GM12878 (cell line): ENCODE data around the gene CD244. TPM values are rescaled to one million over a fixed set of nuclear protein-coding genes. Genes with fewer than 3 reads are reported as not detected.

Experiments used
- ATAC-seq: fragments of 200-7000 bp; cut with Tn5 transposase; 3 replicates; pipeline ENCODE4 v1.9.1; 2020; ENCODE audit warnings: mild to moderate bottlenecking, moderate library complexity
- BruUV-seq: library from RNA; stranded (reverse); fragments of 400-500 nt; replicated peaks from 2 replicates; lab custom pipeline; 2021; lab: Mats Ljungman, UMichigan
- CTCF ChIA-PET: fragments of 300-600 bp; sonication (Branson Sonifier 250); formaldehyde crosslinking; extraction: SDS; loops from one replicate; lab custom pipeline; 2021; ENCODE audit warnings: inconsistent platforms; lab: Yijun Ruan, JAX
- POLR2A ChIA-PET: fragments of 350-600 bp; formaldehyde crosslinking; extraction: SDS; loops from one replicate; lab custom pipeline; 2021; ENCODE audit warnings: inconsistent platforms; lab: Charles Lee
- RAD21 ChIA-PET: fragments of 300-600 bp; sonication (Branson Sonifier 250); formaldehyde crosslinking; loops from one replicate; lab custom pipeline; 2023; ENCODE audit warnings: antibody characterized with exemption; ENCODE audit not compliant: unreplicated experiment; lab: Charles Lee
- SMC1A ChIA-PET: fragments of 300-600 bp; sonication (Branson Sonifier 250); formaldehyde crosslinking; loops from one replicate; lab custom pipeline; 2023; ENCODE audit not compliant: unreplicated experiment, uncharacterized antibody; lab: Charles Lee
- DNase-seq: peaks from one replicate; pipeline ENCODE4 v3.0.0-alpha.2; 2011; ENCODE audit warnings: low read depth, low spot score
- FAIRE-seq: peaks from 3 replicates; lab custom pipeline; 2011; peaks lifted over from hg19 to GRCh38; lab: Jason Lieb, UNC
- H2AFZ ChIP-seq: 2 replicates; pipeline ENCODE4 v1.6.0; 2011; ENCODE audit warnings: low read depth, low read length, control low read depth; ENCODE audit not compliant: control insufficient read depth
- H3K27ac ChIP-seq: 2 replicates; pipeline ENCODE4 v1.5.1; 2011; ENCODE audit warnings: control low read depth; ENCODE audit not compliant: control insufficient read depth, insufficient read depth
- H3K27me3 ChIP-seq, 2 experiments: replicated peaks in 1 of 2; 2 replicates each; pipeline versions ENCODE4 v1.6.0 to v1.6.1; 2011; ENCODE audit warnings: low read length in 1 of 2; ENCODE audit not compliant: control insufficient read depth in 2 of 2, insufficient read depth in 2 of 2
- H3K36me3 ChIP-seq, 2 experiments: 2 replicates each; pipeline ENCODE4 v1.5.1; 2011; ENCODE audit warnings: low read length in 1 of 2; ENCODE audit not compliant: control insufficient read depth in 2 of 2, insufficient read depth in 2 of 2
- H3K4me1 ChIP-seq: 2 replicates; pipeline ENCODE4 v1.6.1; 2011; ENCODE audit warnings: mild to moderate bottlenecking, low read length, moderate library complexity, mixed read lengths; ENCODE audit not compliant: control insufficient read depth, insufficient read depth
- H3K4me2 ChIP-seq: 2 replicates; pipeline ENCODE4 v1.6.0; 2011; ENCODE audit warnings: control low read depth; ENCODE audit not compliant: control insufficient read depth, insufficient read depth
- H3K4me3 ChIP-seq: fragments of 200-600 bp; sonication (generic); 2 replicates; pipeline ENCODE4 v1.5.1; 2016
- H3K79me2 ChIP-seq: 2 replicates; pipeline ENCODE4 v1.6.0; 2011; ENCODE audit warnings: low read length; ENCODE audit not compliant: control insufficient read depth, insufficient read depth
- H3K9ac ChIP-seq: 2 replicates; pipeline ENCODE4 v1.8.0; 2011; ENCODE audit warnings: low read length, control low read depth, mixed read lengths; ENCODE audit not compliant: control insufficient read depth, insufficient read depth
- H3K9me3 ChIP-seq: replicated peaks from 3 replicates; pipeline ENCODE4 v1.5.1; 2011; ENCODE audit warnings: mild to moderate bottlenecking, low read length; ENCODE audit not compliant: control insufficient read depth, insufficient read depth
- H4K20me1 ChIP-seq: 2 replicates; pipeline ENCODE4 v1.6.0; 2011; ENCODE audit not compliant: control insufficient read depth, insufficient read depth
- CHD2 ChIP-seq: IDR thresholded peaks from 2 replicates; pipeline ENCODE4 v1.6.1; 2011; ENCODE audit warnings: low read depth, low read length, improper control_type of control experiment, borderline replicate concordance
- ELK1 ChIP-seq: IDR thresholded peaks from 2 replicates; pipeline ENCODE4 v1.6.1; 2012; ENCODE audit warnings: low read depth, low read length, improper control_type of control experiment
- FOS ChIP-seq: IDR thresholded peaks from 3 replicates; pipeline ENCODE4 v1.6.1; 2011; ENCODE audit warnings: borderline replicate concordance; ENCODE audit not compliant: insufficient read length; ENCODE audit errors: extremely low read depth
- IKZF2 ChIP-seq, 2 experiments: fragments of 450-650 bp; IDR thresholded peaks; 2 replicates each; pipeline ENCODE4 v1.6.1; 2017; ENCODE audit warnings: mild to moderate bottlenecking in 2 of 2, moderate library complexity in 2 of 2
- NR2C1 ChIP-seq: fragments of 450-650 bp; IDR thresholded peaks from 2 replicates; pipeline ENCODE4 v1.6.1; 2017; ENCODE audit warnings: antibody characterized with exemption, mild to moderate bottlenecking, moderate library complexity
- SMC3 ChIP-seq: IDR thresholded peaks from 2 replicates; pipeline ENCODE4 v1.6.1; 2011; ENCODE audit warnings: low read length, improper control_type of control experiment, borderline replicate concordance
- ZBED1 ChIP-seq: IDR thresholded peaks from 2 replicates; pipeline ENCODE4 v1.6.1; 2016; ENCODE audit warnings: borderline replicate concordance
- ZNF622 ChIP-seq: fragments of 450-650 bp; IDR thresholded peaks from 2 replicates; pipeline ENCODE4 v1.6.1; 2017; ENCODE audit warnings: mild to moderate bottlenecking, inconsistent platforms
- WGBS: methylation state at CpG from one replicate; pipeline ENCODE4 v1.1.6; 2016; ENCODE audit warnings: low lambda C conversion rate; ENCODE audit not compliant: insufficient replicate concordance, insufficient coverage; ENCODE audit errors: missing lambda C conversion rate; 5-methylcytosine and 5-hydroxymethylcytosine counted together
- in situ Hi-C: fragments of 300-500 bp; cut with MboI; formaldehyde crosslinking; loops from 9 replicates; pipeline ENCODE4 v1.14.3; 2018; ENCODE audit warnings: mixed read lengths
- intact Hi-C: fragments of 100-400 bp; cut with micrococcal nuclease; formaldehyde crosslinking; loops from one replicate; pipeline ENCODE4 v1.14.2; 2022; ENCODE audit not compliant: unreplicated experiment
- polyA plus RNA-seq, 11 experiments: library from polyadenylated mRNA; depleted of rRNA in 4 of 11; unstranded in 6 of 11; stranded (reverse) in 5 of 11; fragments of >200 nt; fragmentation: Nextera tagmentation in 4 of 11; fragmentation: Illumina TruSeq in 1 of 11; extraction: Ambion mirVana in 4 of 11; extraction: Trizol in 1 of 11; gene quantifications; 1 replicate in 1 of 11; 2 replicates in 10 of 11; pipeline versions ENCODE4 v1.2.1 to v1.2.3, GENCODE V29; 2011 to 2016; ENCODE audit warnings: inconsistent platforms in 2 of 11, missing spikeins in 2 of 11, low read depth in 1 of 11
- total RNA-seq, 4 experiments: library from RNA; depleted of rRNA in 3 of 4; stranded (reverse); fragments of >200 nt in 3 of 4; fragmentation: Illumina TruSeq in 1 of 4; extraction: Trizol in 1 of 4; gene quantifications; 2 replicates each; pipeline versions ENCODE4 v1.2.1 to v1.2.3, GENCODE V29; 2013 to 2021
- TF ChIP-seq, protein P1 (sequence below): fragments of 450-650 bp; IDR thresholded peaks from 2 replicates; pipeline ENCODE4 v1.6.1; 2016; ENCODE audit warnings: mild to moderate bottlenecking, moderate library complexity, borderline replicate concordance
- TF ChIP-seq, protein P2 (sequence below): fragments of 450-650 bp; IDR thresholded peaks from 2 replicates; pipeline ENCODE4 v1.6.1; 2018; ENCODE audit warnings: borderline replicate concordance, mild to moderate bottlenecking; ENCODE audit not compliant: partially characterized antibody

CD244 gene
- total and polyA plus RNA-seq, 10 of the 15 experiments (the other 5 are each of a cell fraction or from before 2014, with no cell fraction given) = 0.24 to 13.6 (median 0.73) TPM

DNA sequence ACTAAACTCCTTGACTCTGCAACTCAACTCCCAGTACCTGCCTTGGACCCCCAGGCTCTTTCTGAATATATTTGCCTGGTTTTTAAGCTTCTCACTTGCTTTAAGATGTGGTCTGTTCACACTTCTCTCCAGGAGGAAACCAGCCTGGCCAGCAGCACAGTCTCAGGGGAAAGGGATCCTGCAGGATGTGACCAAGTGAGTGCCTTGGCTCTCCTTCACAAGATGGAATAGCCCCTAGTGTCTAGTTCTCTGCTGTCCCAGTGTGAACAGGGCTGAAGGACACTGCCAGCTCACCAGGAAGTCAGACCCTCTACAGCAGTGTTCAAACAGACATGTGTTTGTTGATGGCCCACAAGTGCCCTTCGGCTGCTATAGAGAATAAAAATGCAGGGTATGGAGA is 32.9 kb downstream of the CD244 start:
- Histone ChIP-seq H4K20me1 (no peaks in the 10 kb centered on the region), H2AFZ (no peak overlapping the region), H3K27ac (no peak overlapping the region), H3K4me3 (no peak overlapping the region), H3K27me3 (no peaks in the 10 kb centered on the region), H3K9me3 (no peaks in the 10 kb centered on the region), H3K4me2 (no peak overlapping the region), H3K9ac (no peak overlapping the region), H3K4me1 (no peaks in the 10 kb centered on the region), H3K79me2 (no peaks in the 10 kb centered on the region), H3K36me3 (no peaks in the 10 kb centered on the region)
- ChIA-PET POLR2A (interaction anchor here (0.5 to 1.4 kb wide), 2 partner anchors 53 to 106 kb away, joined by 4 to 5 read pairs; no protein-coding TSS in a partner anchor), SMC1A (interaction anchor here (1.4 to 7.5 kb wide), 13 partner anchors 11 to 158 kb away, joined by 4 to 143 read pairs (median 8); partner anchors contain the start of gene ITLN2), CTCF (interaction anchor here (0.6 to 4.3 kb wide), 27 partner anchors 11 to 161 kb away, joined by 3 to 188 read pairs (median 4); partner anchors contain the start of genes CD244, ITLN2, LY9 and SLAMF7), RAD21 (interaction anchor here (0.6 to 10.9 kb wide), 10 partner anchors 24 to 147 kb away, joined by 3 to 193 read pairs (median 7); no protein-coding TSS in a partner anchor)
- no peak for FAIRE-seq
- in situ Hi-C loops = loop anchor here (5.0 kb wide), 2 partner anchors 52 to 102 kb away; no protein-coding TSS in a partner anchor
- TF ChIP-seq FOS = no peak
- TF ChIP-seq ZNF622 = no peak
- TF ChIP-seq CHD2 = no peak
- TF ChIP-seq, protein P1, sequence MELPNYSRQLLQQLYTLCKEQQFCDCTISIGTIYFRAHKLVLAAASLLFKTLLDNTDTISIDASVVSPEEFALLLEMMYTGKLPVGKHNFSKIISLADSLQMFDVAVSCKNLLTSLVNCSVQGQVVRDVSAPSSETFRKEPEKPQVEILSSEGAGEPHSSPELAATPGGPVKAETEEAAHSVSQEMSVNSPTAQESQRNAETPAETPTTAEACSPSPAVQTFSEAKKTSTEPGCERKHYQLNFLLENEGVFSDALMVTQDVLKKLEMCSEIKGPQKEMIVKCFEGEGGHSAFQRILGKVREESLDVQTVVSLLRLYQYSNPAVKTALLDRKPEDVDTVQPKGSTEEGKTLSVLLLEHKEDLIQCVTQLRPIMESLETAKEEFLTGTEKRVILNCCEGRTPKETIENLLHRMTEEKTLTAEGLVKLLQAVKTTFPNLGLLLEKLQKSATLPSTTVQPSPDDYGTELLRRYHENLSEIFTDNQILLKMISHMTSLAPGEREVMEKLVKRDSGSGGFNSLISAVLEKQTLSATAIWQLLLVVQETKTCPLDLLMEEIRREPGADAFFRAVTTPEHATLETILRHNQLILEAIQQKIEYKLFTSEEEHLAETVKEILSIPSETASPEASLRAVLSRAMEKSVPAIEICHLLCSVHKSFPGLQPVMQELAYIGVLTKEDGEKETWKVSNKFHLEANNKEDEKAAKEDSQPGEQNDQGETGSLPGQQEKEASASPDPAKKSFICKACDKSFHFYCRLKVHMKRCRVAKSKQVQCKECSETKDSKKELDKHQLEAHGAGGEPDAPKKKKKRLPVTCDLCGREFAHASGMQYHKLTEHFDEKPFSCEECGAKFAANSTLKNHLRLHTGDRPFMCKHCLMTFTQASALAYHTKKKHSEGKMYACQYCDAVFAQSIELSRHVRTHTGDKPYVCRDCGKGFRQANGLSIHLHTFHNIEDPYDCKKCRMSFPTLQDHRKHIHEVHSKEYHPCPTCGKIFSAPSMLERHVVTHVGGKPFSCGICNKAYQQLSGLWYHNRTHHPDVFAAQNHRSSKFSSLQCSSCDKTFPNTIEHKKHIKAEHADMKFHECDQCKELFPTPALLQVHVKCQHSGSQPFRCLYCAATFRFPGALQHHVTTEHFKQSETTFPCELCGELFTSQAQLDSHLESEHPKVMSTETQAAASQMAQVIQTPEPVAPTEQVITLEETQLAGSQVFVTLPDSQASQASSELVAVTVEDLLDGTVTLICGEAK = no peak
- no peak for TF ChIP-seq ELK1
- no peak for TF ChIP-seq IKZF2 (IDR thresholded peaks at IDR 0.05)
- TF ChIP-seq, protein P2, sequence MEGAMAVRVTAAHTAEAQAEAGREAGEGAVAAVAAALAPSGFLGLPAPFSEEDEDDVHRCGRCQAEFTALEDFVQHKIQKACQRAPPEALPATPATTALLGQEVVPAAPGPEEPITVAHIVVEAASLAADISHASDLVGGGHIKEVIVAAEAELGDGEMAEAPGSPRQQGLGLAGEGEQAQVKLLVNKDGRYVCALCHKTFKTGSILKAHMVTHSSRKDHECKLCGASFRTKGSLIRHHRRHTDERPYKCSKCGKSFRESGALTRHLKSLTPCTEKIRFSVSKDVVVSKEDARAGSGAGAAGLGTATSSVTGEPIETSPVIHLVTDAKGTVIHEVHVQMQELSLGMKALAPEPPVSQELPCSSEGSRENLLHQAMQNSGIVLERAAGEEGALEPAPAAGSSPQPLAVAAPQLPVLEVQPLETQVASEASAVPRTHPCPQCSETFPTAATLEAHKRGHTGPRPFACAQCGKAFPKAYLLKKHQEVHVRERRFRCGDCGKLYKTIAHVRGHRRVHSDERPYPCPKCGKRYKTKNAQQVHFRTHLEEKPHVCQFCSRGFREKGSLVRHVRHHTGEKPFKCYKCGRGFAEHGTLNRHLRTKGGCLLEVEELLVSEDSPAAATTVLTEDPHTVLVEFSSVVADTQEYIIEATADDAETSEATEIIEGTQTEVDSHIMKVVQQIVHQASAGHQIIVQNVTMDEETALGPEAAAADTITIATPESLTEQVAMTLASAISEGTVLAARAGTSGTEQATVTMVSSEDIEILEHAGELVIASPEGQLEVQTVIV = no peak
- no peak for TF ChIP-seq ZBED1
- no peak for TF ChIP-seq SMC3
- TF ChIP-seq NR2C1 = no peak
- intact Hi-C loops = loop anchor here (1.0 to 2.0 kb wide), 5 partner anchors 33 to 155 kb away; partner anchors contain the start of gene LY9
- BruUV-seq = no TSS peak
- 100% methylated on average over 1 of the region's 1 CpG for WGBS
- ATAC-seq = no peak
- no peak for DNase-seq
